Right atrium auricular region (tissue), 2 donors: ENCODE data around the gene SNAP29. TPM values are rescaled to one million over a fixed set of nuclear protein-coding genes. Genes with fewer than 3 reads are reported as not detected.
"Not testable (repeated sequence)": the region's sequence is repeated elsewhere in the genome, so short reads cannot be mapped to it uniquely, and the experiment has no call there.

Experiments
- DNase-seq: peaks from one replicate; pipeline ENCODE4 v3.0.0-alpha.2; 2019; ENCODE audit warnings: low spot score
- H3K27ac ChIP-seq, 2 donors: fragments of 200-600 bp; sonication (generic); 1 replicate in 1 of 2; 2 replicates in 1 of 2; pipeline ENCODE4 v1.5.1; 2016 to 2019
- H3K27me3 ChIP-seq, 2 donors: fragments of 200-600 bp; sonication (generic); one replicate each; pipeline versions ENCODE4 v1.5.1 to v1.6.0; 2017 to 2019
- H3K36me3 ChIP-seq: fragments of 200-600 bp; sonication (generic); one replicate; pipeline ENCODE4 v1.5.1; 2016
- H3K4me1 ChIP-seq, 2 donors: fragments of 200-600 bp; sonication (generic); one replicate each; pipeline versions ENCODE4 v1.5.1 to v1.6.0; 2017 to 2019
- H3K4me3 ChIP-seq, 2 donors: fragments of 200-600 bp; sonication (generic); 1 replicate in 1 of 2; 2 replicates in 1 of 2; pipeline ENCODE4 v1.5.1; 2017 to 2019; ENCODE audit warnings: mild to moderate bottlenecking in 1 of 2, moderate library complexity in 1 of 2
- H3K9me3 ChIP-seq, 2 donors: fragments of 200-600 bp; sonication (generic); one replicate each; pipeline ENCODE4 v1.5.1; 2019
- CTCF ChIP-seq, 2 donors: fragments of 200-600 bp; sonication (generic); IDR thresholded peaks; one replicate each; pipeline ENCODE4 v1.5.1; 2019; ENCODE audit warnings: antibody characterized with exemption in 2 of 2
- total RNA-seq, 2 donors: library from RNA; depleted of rRNA; stranded (reverse); fragments of >200 nt; gene quantifications; one replicate each; pipeline ENCODE4 v1.1.0, GENCODE V29; 2016

Gene SNAP29
- total RNA-seq, 2 donors from 2014 or later, result 20.8 to 26.0 TPM

DNA sequence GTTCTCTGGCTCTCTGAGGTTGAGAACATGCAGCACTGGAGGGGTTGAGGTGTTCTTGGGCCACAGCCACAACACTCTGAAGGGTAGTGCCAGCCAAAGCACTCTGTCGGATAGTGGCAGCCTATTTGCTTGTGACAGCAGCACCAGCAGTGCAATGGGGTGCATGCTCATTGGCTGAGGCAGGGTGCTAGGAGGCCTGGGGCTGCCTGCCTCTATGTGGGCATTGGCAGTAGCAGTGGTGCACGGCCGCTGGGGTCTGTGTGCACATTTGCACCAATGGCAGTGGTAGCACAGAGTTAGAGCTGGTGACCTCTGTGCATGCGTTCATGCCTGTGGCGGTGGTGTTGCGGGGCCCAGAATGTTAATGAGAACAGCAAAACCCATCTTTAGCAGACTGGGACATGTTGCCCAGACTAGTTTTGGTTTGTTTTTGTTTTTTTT, 25.6 kb upstream of the SNAP29 start:
- H3K4me3 ChIP-seq, result no peak overlapping the region
- H3K27me3 ChIP-seq, result no peaks in the 10 kb centered on the region
- H3K4me1 ChIP-seq, result no peaks in the 10 kb centered on the region
- TF ChIP-seq CTCF (IDR thresholded peaks at IDR 0.05), result no peak
- H3K9me3 ChIP-seq, result no peaks in the 10 kb centered on the region
- H3K27ac ChIP-seq, result no peak overlapping the region
- H3K36me3 ChIP-seq, result peaks cover 33% of the 10 kb centered on the region
- no peak for DNase-seq

DNA sequence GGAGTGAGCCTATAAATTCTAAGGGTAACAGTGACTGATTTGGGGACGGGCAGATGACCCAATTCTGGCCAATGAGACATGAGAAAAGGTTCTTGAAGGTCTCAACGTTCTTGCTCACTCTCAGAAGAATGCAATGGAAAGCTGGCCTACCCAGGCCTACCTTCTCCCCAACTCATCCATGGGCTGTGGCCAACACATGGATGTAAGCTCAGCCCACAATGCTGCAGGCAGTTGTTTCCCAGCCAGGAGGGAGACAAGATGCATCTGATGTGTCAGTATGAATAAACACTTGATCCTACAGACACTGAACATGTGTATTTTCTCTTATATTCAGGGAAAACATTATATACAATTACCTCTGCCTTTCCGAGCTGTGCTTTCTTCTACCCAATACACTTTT, 24.6 kb upstream of the SNAP29 start:
- no peak for DNase-seq
- Histone ChIP-seq H3K27ac (no peak overlapping the region), H3K4me3 (no peak overlapping the region), H3K27me3 (no peaks in the 10 kb centered on the region), H3K4me1 (no peaks in the 10 kb centered on the region), H3K9me3 (no peaks in the 10 kb centered on the region), H3K36me3 (peaks cover 33% of the 10 kb centered on the region)
- no peak for TF ChIP-seq CTCF (IDR thresholded peaks at IDR 0.05)

DNA sequence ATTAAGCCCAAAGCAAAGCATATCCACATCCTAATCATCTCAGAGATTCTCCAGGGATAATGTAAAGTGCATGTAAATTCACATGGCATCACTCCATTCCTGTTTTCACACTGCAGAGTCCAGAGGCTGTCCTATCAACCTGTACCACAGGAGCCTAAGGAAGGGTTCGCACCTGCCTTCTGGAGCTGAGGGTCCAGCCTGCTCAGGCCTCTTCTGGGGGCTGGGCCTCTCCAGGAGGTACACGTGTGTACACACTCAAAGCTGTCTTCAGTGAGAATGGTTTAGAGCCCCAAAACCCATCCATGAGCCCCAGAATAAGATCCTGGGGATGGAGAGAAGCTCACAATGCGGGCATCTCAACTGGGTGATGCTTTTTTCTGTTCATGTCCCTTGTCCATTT, 24.1 kb upstream of the SNAP29 start:
- DNase-seq, result no peak
- Histone ChIP-seq H3K9me3 (no peaks in the 10 kb centered on the region), H3K27ac (no peak overlapping the region), H3K36me3 (peaks cover 33% of the 10 kb centered on the region), H3K27me3 (no peaks in the 10 kb centered on the region), H3K4me3 (no peak overlapping the region), H3K4me1 (no peaks in the 10 kb centered on the region)
- no peak for TF ChIP-seq CTCF (IDR thresholded peaks at IDR 0.05)

DNA sequence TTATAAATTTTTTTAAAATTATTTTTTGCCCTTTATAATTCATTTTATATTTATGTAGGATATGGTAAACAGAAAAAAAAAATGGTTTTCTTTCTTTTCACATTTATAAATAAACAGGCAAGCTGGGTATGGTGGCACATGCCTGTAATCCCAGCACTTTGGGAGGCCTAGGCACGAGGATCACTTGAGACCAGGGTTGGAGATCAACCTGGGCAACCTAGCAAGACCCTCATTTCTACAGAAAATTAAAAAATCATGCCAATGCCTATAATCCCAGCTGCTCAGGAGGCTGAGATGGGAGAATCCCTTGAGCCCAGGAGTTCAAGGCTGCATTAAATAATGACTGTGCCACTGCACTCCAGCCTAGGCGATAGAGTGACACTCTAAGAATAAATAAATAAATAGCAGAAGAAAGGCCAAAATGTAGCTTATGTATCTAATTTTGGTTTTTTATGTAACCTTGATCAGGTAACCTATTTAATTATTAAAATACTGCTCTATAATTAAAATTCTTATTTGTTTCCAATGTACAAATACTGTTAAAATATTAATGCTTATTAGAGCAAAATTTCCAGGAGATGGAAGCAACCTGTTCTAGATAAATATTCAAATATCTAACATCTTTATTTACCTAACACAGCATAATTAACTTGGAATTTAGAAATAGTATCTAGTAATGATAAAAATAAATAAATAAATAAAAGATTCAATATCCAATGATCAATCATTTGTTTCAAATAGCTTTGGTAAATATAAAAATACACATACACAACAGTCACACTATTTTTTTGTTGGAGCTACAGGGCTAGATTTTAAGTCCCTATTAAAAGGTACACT, 21.6 kb upstream of the SNAP29 start:
- Histone ChIP-seq H3K36me3 (peaks cover 18% of the 10 kb centered on the region), H3K4me1 (peaks cover 0 to 13% of the 10 kb centered on the region in 2 donors), H3K9me3 (no peaks in the 10 kb centered on the region), H3K4me3 (no peak overlapping the region), H3K27ac (no peak overlapping the region), H3K27me3 (no peaks in the 10 kb centered on the region)
- TF ChIP-seq CTCF (IDR thresholded peaks at IDR 0.05), result no peak
- no peak for DNase-seq

DNA sequence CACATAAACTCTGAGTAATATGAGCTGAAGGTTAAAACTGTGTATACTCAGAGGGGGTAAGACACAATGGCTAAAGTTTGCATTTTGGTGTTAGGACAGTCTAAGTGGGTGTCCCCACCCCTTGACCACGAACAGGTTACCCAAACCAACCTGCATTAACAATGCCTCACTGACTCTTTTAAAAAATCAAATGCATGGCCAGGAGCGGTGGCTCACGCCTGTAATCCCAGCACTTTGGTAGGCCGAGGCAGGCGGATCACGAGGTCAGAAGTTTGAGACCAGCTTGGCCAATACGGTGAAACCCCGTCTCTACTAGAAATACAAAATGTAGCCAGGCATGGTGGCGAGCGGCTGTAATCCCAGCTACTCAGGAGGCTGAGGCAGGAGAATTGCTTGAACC, 19.5 kb upstream of the SNAP29 start:
- not testable (repeated sequence) for H3K27ac ChIP-seq, H3K9me3 ChIP-seq, DNase-seq, H3K36me3 ChIP-seq, H3K27me3 ChIP-seq, H3K4me3 ChIP-seq
- H3K4me1 ChIP-seq, result peaks cover 0 to 18% of the 10 kb centered on the region in 2 donors

DNA sequence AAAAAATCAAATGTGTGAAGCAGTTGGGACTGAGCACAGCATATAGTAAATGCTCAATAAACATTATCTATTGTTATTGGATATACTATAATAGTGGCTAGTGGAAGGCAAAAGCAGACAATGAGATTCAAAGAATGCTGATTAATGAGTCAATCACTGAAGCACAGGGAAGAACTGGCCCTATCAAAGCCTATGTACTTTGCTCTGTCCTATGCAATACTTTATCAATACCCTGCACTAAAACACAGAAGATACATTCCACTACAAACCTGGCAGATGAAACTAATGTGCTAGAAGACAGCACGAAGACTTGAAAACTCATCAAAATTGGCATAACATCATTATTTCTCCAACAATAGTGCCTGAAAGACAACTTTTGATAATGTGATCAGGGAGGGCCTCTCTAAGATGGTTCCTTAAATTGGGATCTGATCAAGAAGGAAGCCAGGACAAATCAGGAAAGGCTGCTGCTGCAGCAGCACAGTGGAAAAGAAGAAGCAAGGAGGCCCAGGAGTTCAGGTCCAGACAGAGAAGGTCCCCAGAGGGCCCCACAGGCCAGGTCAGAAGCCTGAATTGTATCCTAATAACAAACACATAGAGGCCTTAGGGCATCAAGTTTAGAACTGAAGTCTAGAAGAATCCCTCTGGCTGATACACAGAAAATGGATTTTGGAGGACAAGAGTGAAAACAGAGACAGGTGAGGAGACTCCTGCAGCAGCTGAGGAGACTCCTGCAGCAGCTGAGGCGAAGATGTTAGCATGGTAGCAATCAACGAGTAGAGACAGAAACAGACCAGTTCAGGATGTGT, 18.8 kb upstream of the SNAP29 start:
- no peak for DNase-seq
- Histone ChIP-seq H3K4me3 (no peak overlapping the region), H3K27ac (no peak overlapping the region), H3K9me3 (no peaks in the 10 kb centered on the region), H3K27me3 (no peaks in the 10 kb centered on the region), H3K4me1 (peaks cover 0 to 18% of the 10 kb centered on the region in 2 donors), H3K36me3 (no peaks in the 10 kb centered on the region)
- no peak for TF ChIP-seq CTCF (IDR thresholded peaks at IDR 0.05)
